GM23338 (cell line): Measurements from ENCODE around the gene IL13RA2. TPM values are rescaled to one million over a fixed set of nuclear protein-coding genes. Genes with fewer than 3 reads are reported as not detected.

ENCODE experiments used
- ATAC-seq: fragments of 200-7000 bp; cut with Tn5 transposase; 3 replicates; pipeline ENCODE4 v1.9.1; 2020
- DNase-seq: peaks from one replicate; pipeline ENCODE4 v3.0.0-alpha.2; 2015; ENCODE audit warnings: low spot score
- H2AFZ ChIP-seq: fragments of 200-600 bp; sonication (generic); 2 replicates; pipeline ENCODE4 v1.8.0; 2016; ENCODE audit warnings: antibody characterized with exemption, mild to moderate bottlenecking, moderate library complexity
- H3F3A ChIP-seq: fragments of 200-600 bp; sonication (generic); replicated peaks from 2 replicates; pipeline ENCODE4 v1.8.0; 2017; ENCODE audit warnings: antibody characterized with exemption, mixed run types, low read depth
- H3K27ac ChIP-seq: fragments of 200-600 bp; sonication (generic); 2 replicates; pipeline ENCODE4 v1.6.1; 2016; ENCODE audit warnings: low read depth
- H3K27me3 ChIP-seq: fragments of 200-600 bp; sonication (generic); 2 replicates; pipeline ENCODE4 v1.8.0; 2016; ENCODE audit warnings: mild to moderate bottlenecking, mixed run types, moderate library complexity; ENCODE audit not compliant: insufficient read depth
- H3K36me3 ChIP-seq: fragments of 200-600 bp; sonication (generic); 2 replicates; pipeline ENCODE4 v1.8.0; 2016; ENCODE audit warnings: mild to moderate bottlenecking; ENCODE audit not compliant: insufficient read depth
- H3K4me1 ChIP-seq: fragments of 200-600 bp; sonication (generic); 2 replicates; pipeline ENCODE4 v1.8.0; 2016; ENCODE audit warnings: mild to moderate bottlenecking, moderate library complexity; ENCODE audit not compliant: insufficient read depth
- H3K4me2 ChIP-seq: fragments of 200-600 bp; sonication (generic); 2 replicates; pipeline ENCODE4 v1.7.1; 2017; ENCODE audit warnings: mixed run types
- H3K4me3 ChIP-seq: fragments of 200-600 bp; sonication (generic); 2 replicates; pipeline ENCODE4 v1.6.1; 2016; ENCODE audit warnings: mixed run types
- H3K79me2 ChIP-seq: fragments of 200-600 bp; sonication (generic); replicated peaks from 2 replicates; pipeline ENCODE4 v1.8.0; 2017; ENCODE audit warnings: mild to moderate bottlenecking; ENCODE audit not compliant: insufficient read depth
- H3K9me2 ChIP-seq: fragments of 200-600 bp; sonication (generic); 2 replicates; pipeline ENCODE4 v1.8.0; 2017; ENCODE audit not compliant: insufficient read depth
- H4K20me1 ChIP-seq: fragments of 200-600 bp; sonication (generic); replicated peaks from 2 replicates; pipeline ENCODE4 v1.8.0; 2017; ENCODE audit warnings: mild to moderate bottlenecking; ENCODE audit not compliant: insufficient read depth
- H3K27ac Mint-ChIP-seq: 2 replicates; pipeline ENCODE4 v1.8.0; 2020; ENCODE audit warnings: inconsistent platforms, mild to moderate bottlenecking, moderate library complexity, mixed read lengths
- H3K27me3 Mint-ChIP-seq: 3 replicates; pipeline ENCODE4 v1.8.0; 2022; ENCODE audit warnings: low read depth, mild to moderate bottlenecking, moderate library complexity, mixed read lengths, inconsistent platforms; ENCODE audit not compliant: insufficient read depth, poor library complexity
- H3K36me3 Mint-ChIP-seq: 3 replicates; pipeline ENCODE4 v1.8.0; 2021; ENCODE audit warnings: low read depth, mild to moderate bottlenecking, inconsistent platforms, moderate library complexity, mixed read lengths
- H3K4me1 Mint-ChIP-seq: 3 replicates; pipeline ENCODE4 v1.8.0; 2020; ENCODE audit warnings: mild to moderate bottlenecking, inconsistent platforms, mixed read lengths
- H3K4me3 Mint-ChIP-seq: 3 replicates; pipeline ENCODE4 v1.8.0; 2021; ENCODE audit warnings: moderate library complexity, mild to moderate bottlenecking, inconsistent platforms, mixed read lengths
- H3K9me3 Mint-ChIP-seq: 3 replicates; pipeline ENCODE4 v1.8.0; 2020; ENCODE audit warnings: moderate library complexity, mild to moderate bottlenecking, inconsistent platforms, mixed read lengths
- CREB1 ChIP-seq: fragments of 250-450 bp; sonication (Bioruptor Pico); IDR thresholded peaks from 2 replicates; pipeline ENCODE4 v1.5.0; 2020; ENCODE audit warnings: low read depth, mild to moderate bottlenecking, moderate library complexity
- CTCF ChIP-seq, 2 experiments: fragments of 200-600 bp in 1 of 2; sonication (generic) in 1 of 2; conservative IDR thresholded peaks; 2 replicates each; pipeline versions ENCODE4 v1.5.1 to v1.6.1; 2016 to 2017; ENCODE audit warnings: antibody characterized with exemption in 2 of 2, low read depth in 2 of 2, mild to moderate bottlenecking in 2 of 2, moderate library complexity in 1 of 2
- EZH2phosphoT487 ChIP-seq: fragments of 200-600 bp; sonication (generic); IDR thresholded peaks from one replicate; pipeline ENCODE4 v1.8.1; 2018; ENCODE audit warnings: antibody characterized with exemption; ENCODE audit not compliant: unreplicated experiment
- NANOG ChIP-seq: IDR thresholded peaks from 2 replicates; pipeline ENCODE4 v1.6.1; 2016; ENCODE audit warnings: antibody characterized with exemption, borderline replicate concordance
- POLR2AphosphoS5 ChIP-seq: IDR thresholded peaks from 2 replicates; pipeline ENCODE4 v1.6.1; 2016; ENCODE audit warnings: antibody characterized with exemption, low read depth
- REST ChIP-seq: IDR thresholded peaks from one replicate; pipeline ENCODE4 v1.6.1; 2018; ENCODE audit warnings: antibody characterized with exemption; ENCODE audit not compliant: unreplicated experiment
- ZNF114 ChIP-seq: fragments of 250-450 bp; sonication (Bioruptor Pico); IDR thresholded peaks from 2 replicates; pipeline ENCODE4 v1.5.0; 2020; ENCODE audit warnings: mild to moderate bottlenecking, moderate library complexity
- ZNF331 ChIP-seq: fragments of 250-450 bp; sonication (Bioruptor Pico); IDR thresholded peaks from 2 replicates; pipeline ENCODE4 v1.5.0; 2020; ENCODE audit warnings: low read depth, mild to moderate bottlenecking, moderate library complexity
- ZNF462 ChIP-seq: fragments of 250-450 bp; sonication (Bioruptor Pico); IDR thresholded peaks from 2 replicates; pipeline ENCODE4 v1.5.0; 2020; ENCODE audit warnings: mild to moderate bottlenecking, moderate library complexity
- polyA plus RNA-seq: library from polyadenylated mRNA; unstranded; fragments of >200 nt; fragmentation: Nextera tagmentation; extraction: Ambion mirVana; gene quantifications from 2 replicates; pipeline ENCODE4 v1.2.1, GENCODE V29; 2016
- total RNA-seq: library from RNA; depleted of rRNA; stranded (reverse); fragments of >200 nt; shearing (Covaris generic); gene quantifications from 2 replicates; pipeline ENCODE4 v1.2.3, GENCODE V29; 2014

Gene IL13RA2
- total and polyA plus RNA-seq, 2 experiments from 2014 or later = not detected

- no peak for TF ChIP-seq ZNF462 (CRISPR knock-in tag)
- TF ChIP-seq ZNF331 = no peak
- TF ChIP-seq POLR2AphosphoS5 = no peak
These were observed 46.6 kb downstream of the IL13RA2 start (continued) for GRCh38 chrX:114970806-114971205.

GRCh38 chrX:114964374-114964773 is 53.0 kb downstream of the IL13RA2 start:
- Histone ChIP-seq H4K20me1 (no peaks in the 10 kb centered on the region), H3K9me2 (no peaks in the 10 kb centered on the region), H3K27me3 (no peaks in the 10 kb centered on the region), H3K27ac (no peak overlapping the region), H3F3A (no peaks in the 10 kb centered on the region), H3K4me2 (0 out of 2 replicates have a peak overlapping the region, but pooled peaks have one; percentile 26), H3K4me3 (no peak overlapping the region), H3K79me2 (no peaks in the 10 kb centered on the region), H3K36me3 (no peaks in the 10 kb centered on the region), H2AFZ (no peak overlapping the region), H3K4me1 (no peaks in the 10 kb centered on the region)
- Mint-ChIP-seq H3K27me3 (peaks cover 2% of the 10 kb centered on the region), H3K4me1 (peaks cover 7% of the 10 kb centered on the region), H3K4me3 (no peak overlapping the region), H3K9me3 (no peaks in the 10 kb centered on the region), H3K27ac (no peak overlapping the region), H3K36me3 (no peaks in the 10 kb centered on the region)
- no peak for DNase-seq
- TF ChIP-seq NANOG (no peak), CTCF (conservative IDR thresholded peaks at IDR 0.05; ENCODE audit: low read depth in 2 of 2) (no peak), CREB1 (no peak), POLR2AphosphoS5 (no peak), ZNF114 (CRISPR knock-in tag) (no peak), REST (no peak), EZH2phosphoT487 (no peak)
- ATAC-seq = no peak
